Measurements from ENCODE around the gene NUTM2F. TPM values are rescaled to one million over a fixed set of nuclear protein-coding genes. Genes with fewer than 3 reads are reported as not detected.
"Not testable (repeated sequence)": the region's sequence is repeated elsewhere in the genome, so short reads cannot be mapped to it uniquely, and the experiment has no call there.

The NUTM2F gene
- total RNA-seq, 1 experiment from 2014 or later = not detected

DNA sequence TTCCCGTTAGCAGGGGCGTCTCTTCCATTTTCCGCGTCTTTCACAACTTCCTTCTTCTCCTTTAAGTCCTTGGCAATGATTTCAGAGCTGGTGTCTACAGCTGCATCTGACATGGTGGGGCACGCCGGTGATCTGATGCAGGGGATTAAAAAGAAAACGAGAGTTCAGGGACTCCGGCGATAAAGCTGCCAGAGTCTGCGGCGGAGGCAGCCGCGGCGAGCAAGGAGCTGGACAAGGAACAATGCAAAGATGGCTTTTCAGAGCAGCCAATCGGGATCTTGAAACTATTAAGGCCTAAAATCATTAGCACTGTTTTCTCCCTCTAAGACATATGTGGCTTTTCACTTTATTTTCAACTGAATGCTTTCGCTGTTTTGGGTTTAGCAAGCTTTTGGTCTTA, 19.0 kb upstream of the NUTM2F start:
- H3K9me3 Mint-ChIP-seq (ENCODE audit: low read depth, unreplicated experiment); H3K27ac Mint-ChIP-seq (ENCODE audit: unreplicated experiment); H3K4me3 Mint-ChIP-seq (ENCODE audit: low read depth, unreplicated experiment); H3K36me3 Mint-ChIP-seq (ENCODE audit: insufficient read depth, unreplicated experiment); intact Hi-C loops (cut with micrococcal nuclease; ENCODE audit: unreplicated experiment); BruUV-seq (replicated peaks); H3K4me1 Mint-ChIP-seq (ENCODE audit: low read depth, unreplicated experiment); H3K27me3 Mint-ChIP-seq (ENCODE audit: unreplicated experiment); DNase-seq; CTCF ChIA-PET: not testable (repeated sequence)

DNA sequence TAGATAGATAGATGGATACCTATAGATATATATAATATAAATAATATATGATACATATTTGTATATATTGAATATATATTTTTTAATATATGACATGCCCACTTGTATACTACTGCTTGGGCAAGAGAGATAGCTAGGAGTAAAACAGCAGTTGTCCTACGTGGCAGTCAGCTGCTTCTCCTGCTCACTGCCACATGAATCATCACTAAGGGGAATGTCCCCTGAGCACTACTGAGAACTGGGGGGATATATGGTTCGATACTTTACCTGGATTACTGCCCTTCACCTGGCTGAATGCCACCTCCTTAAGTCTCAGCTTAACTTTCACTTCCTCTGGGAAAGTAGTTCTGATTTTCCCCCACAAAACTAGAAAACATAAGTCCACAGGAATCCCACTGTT, 13.3 kb upstream of the NUTM2F start:
- H3K36me3 Mint-ChIP-seq (ENCODE audit: insufficient read depth, unreplicated experiment); BruUV-seq (replicated peaks); H3K9me3 Mint-ChIP-seq (ENCODE audit: low read depth, unreplicated experiment); H3K4me3 Mint-ChIP-seq (ENCODE audit: low read depth, unreplicated experiment); DNase-seq; intact Hi-C loops (cut with micrococcal nuclease; ENCODE audit: unreplicated experiment); H3K4me1 Mint-ChIP-seq (ENCODE audit: low read depth, unreplicated experiment); CTCF ChIA-PET; H3K27ac Mint-ChIP-seq (ENCODE audit: unreplicated experiment); H3K27me3 Mint-ChIP-seq (ENCODE audit: unreplicated experiment): not testable (repeated sequence)

DNA sequence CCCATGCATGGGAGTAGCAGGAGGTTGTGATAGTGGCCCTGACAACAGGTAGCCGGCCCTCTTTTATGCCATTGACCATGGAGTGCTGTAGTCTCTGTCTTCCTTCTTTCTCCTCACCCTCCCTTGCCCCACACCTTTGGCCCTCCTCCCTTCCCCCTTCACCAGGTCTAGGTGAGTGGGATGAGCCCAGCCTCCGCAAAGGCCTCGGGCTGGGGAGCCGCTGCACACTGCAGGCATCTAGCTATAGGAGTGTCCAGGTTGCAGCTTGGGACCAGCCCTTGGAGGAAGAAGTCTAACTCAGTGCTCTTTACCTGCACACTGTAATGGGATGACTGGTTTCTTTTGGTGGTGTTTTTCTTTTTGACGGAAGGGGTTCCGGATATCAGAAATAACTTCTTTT, 12.3 kb upstream of the NUTM2F start:
- H3K4me3 Mint-ChIP-seq (ENCODE audit: low read depth, unreplicated experiment); CTCF ChIA-PET; DNase-seq; BruUV-seq (replicated peaks); H3K36me3 Mint-ChIP-seq (ENCODE audit: insufficient read depth, unreplicated experiment); H3K9me3 Mint-ChIP-seq (ENCODE audit: low read depth, unreplicated experiment); H3K27me3 Mint-ChIP-seq (ENCODE audit: unreplicated experiment); intact Hi-C loops (cut with micrococcal nuclease; ENCODE audit: unreplicated experiment); H3K4me1 Mint-ChIP-seq (ENCODE audit: low read depth, unreplicated experiment); H3K27ac Mint-ChIP-seq (ENCODE audit: unreplicated experiment): not testable (repeated sequence)

DNA sequence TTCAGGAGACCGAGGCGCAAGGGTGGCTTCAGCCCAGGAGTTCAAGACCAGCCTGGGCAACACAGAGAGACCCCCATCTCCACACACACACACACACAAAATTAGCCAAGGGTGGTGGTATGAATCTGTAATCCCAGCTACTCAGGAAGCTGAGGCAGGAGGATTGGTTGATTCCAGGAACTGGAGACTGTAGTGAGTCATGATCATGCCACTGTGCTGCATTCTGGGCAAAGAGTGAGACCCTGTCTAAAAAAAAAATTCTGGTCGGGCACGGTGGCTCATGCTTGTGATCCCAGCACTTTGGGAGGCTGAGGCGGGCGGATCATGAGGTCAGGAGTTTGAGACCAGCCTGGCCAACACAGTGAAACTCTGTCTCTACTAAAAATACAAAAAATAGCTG, 11.2 kb upstream of the NUTM2F start:
- not testable (repeated sequence) for BruUV-seq (replicated peaks)

DNA sequence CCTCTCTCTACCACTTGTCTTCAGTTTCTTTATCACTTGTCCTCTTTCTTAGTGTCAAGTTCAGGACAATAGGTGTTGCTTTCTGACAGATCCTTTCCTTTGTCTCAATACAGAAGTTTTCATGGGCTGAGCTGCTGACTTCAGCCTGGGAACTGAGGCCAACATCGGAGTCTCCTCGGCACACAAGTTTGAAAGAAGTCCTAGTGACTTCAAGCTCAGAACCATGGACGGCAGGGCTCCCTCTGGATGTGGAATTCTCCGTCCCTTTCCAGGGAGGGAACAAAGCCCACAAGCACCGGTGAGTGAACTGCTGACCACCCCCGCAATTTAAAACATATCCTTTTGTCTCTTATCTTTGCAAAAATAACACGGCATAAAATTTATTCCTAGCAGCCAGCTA, 10.3 kb upstream of the NUTM2F start:
- intact Hi-C loops (cut with micrococcal nuclease; ENCODE audit: unreplicated experiment); CTCF ChIA-PET; BruUV-seq (replicated peaks); H3K4me1 Mint-ChIP-seq (ENCODE audit: low read depth, unreplicated experiment); DNase-seq; H3K27ac Mint-ChIP-seq (ENCODE audit: unreplicated experiment); H3K4me3 Mint-ChIP-seq (ENCODE audit: low read depth, unreplicated experiment); H3K9me3 Mint-ChIP-seq (ENCODE audit: low read depth, unreplicated experiment); H3K27me3 Mint-ChIP-seq (ENCODE audit: unreplicated experiment); H3K36me3 Mint-ChIP-seq (ENCODE audit: insufficient read depth, unreplicated experiment): not testable (repeated sequence)

More for the DNA sequence above, 11.2 kb upstream of the NUTM2F start:
- H3K4me3 Mint-ChIP-seq (ENCODE audit: low read depth, unreplicated experiment); CTCF ChIA-PET; H3K9me3 Mint-ChIP-seq (ENCODE audit: low read depth, unreplicated experiment); H3K4me1 Mint-ChIP-seq (ENCODE audit: low read depth, unreplicated experiment); H3K27ac Mint-ChIP-seq (ENCODE audit: unreplicated experiment); H3K27me3 Mint-ChIP-seq (ENCODE audit: unreplicated experiment); DNase-seq; H3K36me3 Mint-ChIP-seq (ENCODE audit: insufficient read depth, unreplicated experiment); intact Hi-C loops (cut with micrococcal nuclease; ENCODE audit: unreplicated experiment): not testable (repeated sequence)

DNA sequence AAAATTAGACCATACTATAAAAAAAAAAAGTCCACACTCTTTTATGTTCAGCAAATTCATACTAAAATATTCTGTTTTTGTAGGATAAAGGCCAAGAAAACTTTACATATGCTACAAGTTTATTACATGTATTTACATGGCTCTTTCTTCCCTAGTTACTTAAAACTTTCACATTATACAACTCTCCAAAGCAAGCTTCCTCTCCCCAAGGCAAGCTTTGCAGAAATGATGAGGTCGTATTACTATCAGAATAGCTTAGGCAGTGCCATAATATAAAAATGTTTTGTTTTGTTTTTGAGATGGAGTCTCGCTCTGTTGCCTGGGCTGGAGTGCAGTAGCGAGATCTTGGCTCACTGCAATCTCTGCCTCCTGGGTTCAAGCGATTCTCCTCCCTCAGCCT, 8.0 kb upstream of the NUTM2F start:
- CTCF ChIA-PET; H3K36me3 Mint-ChIP-seq (ENCODE audit: insufficient read depth, unreplicated experiment); DNase-seq; BruUV-seq (replicated peaks); intact Hi-C loops (cut with micrococcal nuclease; ENCODE audit: unreplicated experiment); H3K9me3 Mint-ChIP-seq (ENCODE audit: low read depth, unreplicated experiment); H3K27me3 Mint-ChIP-seq (ENCODE audit: unreplicated experiment); H3K27ac Mint-ChIP-seq (ENCODE audit: unreplicated experiment); H3K4me1 Mint-ChIP-seq (ENCODE audit: low read depth, unreplicated experiment); H3K4me3 Mint-ChIP-seq (ENCODE audit: low read depth, unreplicated experiment): not testable (repeated sequence)

DNA sequence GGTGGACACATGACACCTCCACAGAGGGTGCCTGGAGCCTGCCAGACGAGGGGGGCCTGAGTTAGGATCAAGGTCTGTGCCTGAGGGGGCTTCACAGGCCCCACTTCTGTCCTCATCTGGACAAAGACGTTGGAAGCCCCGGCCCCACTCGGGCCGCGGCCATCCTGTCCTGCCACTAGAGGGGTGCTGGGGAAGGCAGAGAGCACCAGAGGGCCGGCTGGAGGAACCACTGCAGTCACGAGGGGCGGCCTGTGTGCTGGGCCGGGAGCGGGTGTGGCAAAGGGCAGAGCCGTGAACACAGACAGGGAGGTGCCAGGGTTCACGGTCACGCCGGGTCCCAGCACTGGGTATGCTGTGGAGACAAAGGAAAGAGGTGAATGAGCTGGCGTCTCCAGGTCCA, 2.9 kb downstream of the NUTM2F start:
- H3K27ac Mint-ChIP-seq (ENCODE audit: unreplicated experiment); DNase-seq; H3K36me3 Mint-ChIP-seq (ENCODE audit: insufficient read depth, unreplicated experiment); BruUV-seq (replicated peaks); intact Hi-C loops (cut with micrococcal nuclease; ENCODE audit: unreplicated experiment); H3K4me1 Mint-ChIP-seq (ENCODE audit: low read depth, unreplicated experiment); CTCF ChIA-PET; H3K9me3 Mint-ChIP-seq (ENCODE audit: low read depth, unreplicated experiment); H3K4me3 Mint-ChIP-seq (ENCODE audit: low read depth, unreplicated experiment); H3K27me3 Mint-ChIP-seq (ENCODE audit: unreplicated experiment): not testable (repeated sequence)

DNA sequence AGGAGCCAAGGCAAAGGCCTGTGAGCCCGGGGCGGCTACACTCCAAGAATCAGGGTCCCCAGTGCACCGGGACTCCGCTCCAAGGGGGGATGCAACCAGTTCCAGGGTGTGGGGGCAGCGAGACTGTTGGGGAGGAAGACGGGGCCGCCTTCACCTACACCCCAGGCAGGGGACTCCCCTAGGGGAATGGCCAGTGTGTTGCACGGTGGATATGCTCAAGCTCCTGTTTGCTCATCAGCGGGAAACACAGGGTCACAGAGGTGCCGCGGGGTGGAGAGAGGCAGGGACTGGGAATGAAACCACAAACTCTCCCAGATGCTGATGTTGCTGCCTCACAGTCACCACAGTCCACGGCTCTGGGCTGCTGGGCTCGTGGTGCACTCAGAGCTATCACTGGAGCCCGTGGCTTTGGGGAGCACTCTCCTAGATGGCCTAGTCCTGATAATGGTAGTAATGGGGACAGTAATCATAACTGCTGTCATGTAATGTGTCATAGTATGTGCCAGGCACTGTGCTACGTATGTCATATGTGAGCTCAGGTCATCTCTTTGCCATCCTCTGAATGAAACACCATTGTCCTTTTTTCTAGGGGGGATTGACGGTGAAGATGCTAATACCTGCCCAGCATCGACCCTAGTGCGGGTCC, 5.2 kb downstream of the NUTM2F start:
- intact Hi-C loops (cut with micrococcal nuclease; ENCODE audit: unreplicated experiment); H3K4me3 Mint-ChIP-seq (ENCODE audit: low read depth, unreplicated experiment); H3K27me3 Mint-ChIP-seq (ENCODE audit: unreplicated experiment); H3K27ac Mint-ChIP-seq (ENCODE audit: unreplicated experiment); H3K4me1 Mint-ChIP-seq (ENCODE audit: low read depth, unreplicated experiment); DNase-seq; H3K9me3 Mint-ChIP-seq (ENCODE audit: low read depth, unreplicated experiment); H3K36me3 Mint-ChIP-seq (ENCODE audit: insufficient read depth, unreplicated experiment); CTCF ChIA-PET; BruUV-seq (replicated peaks): not testable (repeated sequence)

DNA sequence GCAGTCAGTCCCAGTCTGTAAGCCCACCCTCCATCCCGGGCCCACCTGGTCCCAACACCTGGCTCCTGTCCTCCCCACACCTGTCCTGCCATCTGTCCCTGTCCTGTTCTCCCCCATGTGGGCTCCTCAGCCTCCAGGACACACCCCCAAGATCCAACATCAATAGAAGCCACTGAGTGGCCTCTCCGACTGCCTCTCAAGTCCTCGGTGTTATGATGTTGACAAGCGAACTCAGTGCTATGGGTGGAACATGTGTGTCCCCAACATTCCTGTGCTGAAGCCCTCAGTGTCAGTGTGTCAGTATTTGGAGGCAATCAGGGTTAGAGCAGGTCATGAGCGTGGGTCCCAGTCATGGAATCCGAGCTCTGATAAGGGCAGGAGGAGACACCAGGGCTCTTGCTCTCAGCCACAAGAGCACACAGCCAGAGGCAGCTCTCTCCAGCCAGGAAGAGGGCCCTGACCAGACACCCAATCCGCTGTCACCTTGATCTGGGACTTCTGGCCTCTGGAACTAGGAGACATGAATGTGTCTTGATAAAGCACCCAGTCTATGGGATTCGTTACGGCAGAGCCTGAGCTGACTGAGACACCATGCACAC, 6.0 kb downstream of the NUTM2F start:
- BruUV-seq (replicated peaks); H3K27ac Mint-ChIP-seq (ENCODE audit: unreplicated experiment); CTCF ChIA-PET; H3K9me3 Mint-ChIP-seq (ENCODE audit: low read depth, unreplicated experiment); H3K27me3 Mint-ChIP-seq (ENCODE audit: unreplicated experiment); intact Hi-C loops (cut with micrococcal nuclease; ENCODE audit: unreplicated experiment); H3K4me1 Mint-ChIP-seq (ENCODE audit: low read depth, unreplicated experiment); DNase-seq; H3K4me3 Mint-ChIP-seq (ENCODE audit: low read depth, unreplicated experiment); H3K36me3 Mint-ChIP-seq (ENCODE audit: insufficient read depth, unreplicated experiment): not testable (repeated sequence)

DNA sequence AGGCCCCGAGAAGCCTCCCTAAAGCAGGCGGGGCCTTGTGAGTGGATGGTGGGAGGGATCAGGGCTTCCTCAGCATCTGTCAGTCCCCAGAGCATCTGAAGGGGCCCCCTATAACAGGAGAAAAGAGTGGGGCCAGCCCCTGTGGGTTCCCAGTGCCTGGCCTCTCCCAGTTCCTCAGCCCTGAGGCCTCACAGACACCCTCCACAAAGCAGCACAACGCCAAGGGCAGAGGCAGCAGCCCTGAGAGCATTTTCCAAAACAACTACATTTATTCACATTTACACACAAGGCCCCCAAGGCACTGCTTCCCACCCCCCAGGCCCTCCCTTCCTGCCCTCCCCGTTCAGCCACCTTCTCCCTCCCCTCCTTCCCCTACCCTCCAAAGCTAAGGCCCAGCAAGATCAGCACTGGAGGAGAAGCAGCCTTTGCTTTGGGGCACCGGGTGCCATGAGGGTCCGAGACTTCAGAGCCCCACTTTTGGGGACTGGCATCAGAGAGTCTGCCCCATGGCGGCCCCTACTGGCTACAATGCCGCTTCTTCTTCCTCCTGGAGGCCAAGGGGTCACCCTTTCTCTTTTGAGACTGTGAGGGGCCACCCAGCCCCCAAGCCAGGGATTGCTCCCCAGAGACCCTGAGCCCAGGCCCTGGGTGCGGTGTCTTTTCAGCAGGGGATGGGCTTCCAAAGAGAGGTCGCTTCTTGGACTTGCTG, 10.3 kb downstream of the NUTM2F start:
- H3K36me3 Mint-ChIP-seq (ENCODE audit: insufficient read depth, unreplicated experiment); DNase-seq; H3K9me3 Mint-ChIP-seq (ENCODE audit: low read depth, unreplicated experiment); CTCF ChIA-PET; H3K4me3 Mint-ChIP-seq (ENCODE audit: low read depth, unreplicated experiment); BruUV-seq (replicated peaks); intact Hi-C loops (cut with micrococcal nuclease; ENCODE audit: unreplicated experiment); H3K4me1 Mint-ChIP-seq (ENCODE audit: low read depth, unreplicated experiment); H3K27me3 Mint-ChIP-seq (ENCODE audit: unreplicated experiment); H3K27ac Mint-ChIP-seq (ENCODE audit: unreplicated experiment): not testable (repeated sequence)

Data from Calu3 (cell line).